GM20000 (cell line): Measurements from ENCODE around the gene ERBB4.

Experiments used
- DNase-seq: peaks from one replicate; pipeline ENCODE4 v3.0.0; 2012; ENCODE audit warnings: low spot score
- CTCF ChIP-seq: IDR thresholded peaks from 2 replicates; pipeline ENCODE4 v1.5.1; 2012; ENCODE audit warnings: mild to moderate bottlenecking, control low read depth; ENCODE audit errors: extremely low read depth, missing control alignments

Gene ERBB4

GRCh38 chr2:212226114-212226513 is 312.5 kb downstream of the ERBB4 start:
- TF ChIP-seq CTCF, result no peak
- DNase-seq, result no peak

- DNase-seq, result no peak
- TF ChIP-seq CTCF, result no peak
Measured at GRCh38 chr2:212223696-212224095, 314.9 kb downstream of the ERBB4 start.

GRCh38 chr2:212213191-212213590 is 325.4 kb downstream of the ERBB4 start:
- no peak for TF ChIP-seq CTCF
- DNase-seq, result no peak

DNA sequence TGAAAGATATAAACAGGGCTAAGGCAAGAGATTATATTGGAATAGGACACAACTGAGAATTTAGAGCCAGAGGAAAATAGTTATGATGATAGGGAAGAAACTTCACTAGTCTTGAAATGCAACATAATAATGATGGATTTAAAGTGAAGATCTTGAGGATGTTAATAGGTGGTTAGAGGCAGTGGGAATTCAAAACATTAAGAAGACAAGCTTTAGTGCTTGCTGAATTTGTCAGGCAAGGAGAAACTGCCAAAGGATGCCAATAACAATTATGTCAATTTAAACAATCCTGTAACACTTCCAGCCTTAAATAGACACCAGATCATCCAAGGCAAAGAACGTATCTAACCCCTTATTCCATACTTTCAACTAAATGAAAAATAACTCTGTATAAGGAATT is 330.1 kb downstream of the ERBB4 start:
- no peak for DNase-seq
- no peak for TF ChIP-seq CTCF

DNA sequence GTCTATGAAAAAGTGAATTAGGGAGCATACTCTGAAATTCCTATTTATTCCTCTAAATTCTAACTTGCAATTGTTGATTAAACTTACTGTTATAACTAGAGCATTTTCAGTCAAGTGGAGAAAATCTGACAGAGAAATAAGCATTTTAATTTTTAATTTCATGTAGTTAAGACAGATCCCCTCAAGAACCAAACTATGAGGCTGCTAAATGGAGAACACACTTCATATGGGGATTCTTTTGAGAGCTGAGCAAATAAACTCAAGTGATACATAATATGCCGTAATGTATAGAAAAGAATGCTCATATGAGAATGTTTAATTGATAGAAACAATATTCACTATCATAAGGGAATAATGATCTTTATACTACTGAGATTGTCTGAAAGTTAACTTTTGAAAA is 340.8 kb downstream of the ERBB4 start:
- TF ChIP-seq CTCF, result no peak
- no peak for DNase-seq

- DNase-seq, result no peak
- no peak for TF ChIP-seq CTCF
Measured at GRCh38 chr2:212195626-212196025, 343.0 kb downstream of the ERBB4 start.

- DNase-seq, result no peak
- TF ChIP-seq CTCF, result no peak
Measured at GRCh38 chr2:212194396-212194795, 344.2 kb downstream of the ERBB4 start.
